Endothelial cell of umbilical vein (primary cell): Measurements from ENCODE around the gene HK1. TPM values are rescaled to one million over a fixed set of nuclear protein-coding genes. Genes with fewer than 3 reads are reported as not detected.

Source experiments
- BruUV-seq: library from RNA; stranded (reverse); fragments of 400-500 nt; replicated peaks from 2 replicates; lab custom pipeline; 2021; lab: Mats Ljungman, UMichigan
- CTCF ChIA-PET: fragments of 300-600, 350-600 bp; sonication (Branson Sonifier 250); formaldehyde crosslinking; loops from one replicate; lab custom pipeline; 2021; ENCODE audit warnings: antibody characterized with exemption, inconsistent platforms; lab: Charles Lee
- POLR2A ChIA-PET: fragments of 300-600, 350-600 bp; sonication (Branson Sonifier 250); formaldehyde crosslinking; loops from one replicate; lab custom pipeline; 2021; ENCODE audit warnings: antibody characterized with exemption, inconsistent platforms; lab: Charles Lee
- DNase-seq: peaks from one replicate; pipeline ENCODE4 v3.0.0-alpha.2; 2011; ENCODE audit warnings: low read depth, low spot score
- FAIRE-seq: peaks from 2 replicates; lab custom pipeline; 2011; peaks lifted over from hg19 to GRCh38; lab: Jason Lieb, UNC
- H2AFZ ChIP-seq: 2 replicates; pipeline ENCODE4 v1.6.0; 2012; ENCODE audit warnings: low read depth, low read length, control low read depth, inconsistent platforms
- H3K27ac ChIP-seq: 2 replicates; pipeline ENCODE4 v1.5.1; 2011; ENCODE audit warnings: low read depth, mild to moderate bottlenecking, control low read depth, low read length, moderate library complexity; ENCODE audit not compliant: insufficient read depth
- H3K27me3 ChIP-seq, 2 experiments: 2 replicates each; pipeline versions ENCODE4 v1.6.0 to v1.6.1; 2011; ENCODE audit warnings: low read length in 2 of 2, mixed read lengths in 1 of 2; ENCODE audit not compliant: control insufficient read depth in 2 of 2, insufficient read depth in 2 of 2
- H3K36me3 ChIP-seq, 2 experiments: 2 replicates in 1 of 2; 3 replicates in 1 of 2; pipeline ENCODE4 v1.5.1; 2011; ENCODE audit warnings: low read length in 2 of 2, mild to moderate bottlenecking in 1 of 2, moderate library complexity in 1 of 2; ENCODE audit not compliant: control insufficient read depth in 2 of 2, insufficient read depth in 2 of 2; ENCODE audit errors: extremely low read depth in 1 of 2
- H3K4me1 ChIP-seq: 3 replicates; pipeline ENCODE4 v1.5.1; 2011; ENCODE audit warnings: mild to moderate bottlenecking, low read length; ENCODE audit not compliant: control insufficient read depth, insufficient read depth; ENCODE audit errors: extremely low read depth
- H3K4me2 ChIP-seq: 2 replicates; pipeline ENCODE4 v1.6.1; 2011; ENCODE audit warnings: low read length, control low read depth, mixed read lengths; ENCODE audit not compliant: insufficient read depth
- H3K4me3 ChIP-seq, 3 experiments: fragments of 200-600 bp in 1 of 3; sonication (generic), shearing (Covaris generic) in 1 of 3; replicated peaks in 1 of 3; 2 replicates each; pipeline ENCODE4 v1.5.1; 2011 to 2016; ENCODE audit warnings: control low read depth in 3 of 3, low read length in 3 of 3, mild to moderate bottlenecking in 2 of 3, inconsistent platforms in 1 of 3, low read depth in 1 of 3, moderate library complexity in 1 of 3; ENCODE audit not compliant: insufficient read depth in 1 of 3
- H3K79me2 ChIP-seq: 2 replicates; pipeline ENCODE4 v1.6.0; 2012; ENCODE audit warnings: low read length, inconsistent platforms; ENCODE audit not compliant: control insufficient read depth, insufficient read depth
- H3K9ac ChIP-seq: replicated peaks from 2 replicates; pipeline ENCODE3; 2011; ENCODE audit warnings: low read length, control low read depth; ENCODE audit not compliant: insufficient read depth; ENCODE audit errors: extremely low read depth
- H3K9me1 ChIP-seq: replicated peaks from 3 replicates; pipeline ENCODE4 v1.6.0; 2011; ENCODE audit warnings: mild to moderate bottlenecking, low read length; ENCODE audit not compliant: control insufficient read depth, insufficient read depth; ENCODE audit errors: extremely low read depth
- H3K9me3 ChIP-seq: replicated peaks from 2 replicates; pipeline ENCODE4 v1.5.1; 2012; ENCODE audit warnings: low read length, inconsistent platforms; ENCODE audit not compliant: control insufficient read depth, insufficient read depth
- H4K20me1 ChIP-seq: replicated peaks from 2 replicates; pipeline ENCODE3; 2011; ENCODE audit warnings: mild to moderate bottlenecking, low read length; ENCODE audit not compliant: control insufficient read depth, insufficient read depth; ENCODE audit errors: extremely low read depth
- CTCF ChIP-seq, 2 donors: IDR thresholded peaks; 1 replicate in 1 of 2; 2 replicates in 1 of 2; pipeline ENCODE4 v1.5.1; 2011; ENCODE audit warnings: low read length in 2 of 2, mild to moderate bottlenecking in 2 of 2, moderate library complexity in 2 of 2, control low read depth in 1 of 2, inconsistent platforms in 1 of 2, low read depth in 1 of 2; ENCODE audit not compliant: insufficient read depth in 1 of 2; ENCODE audit errors: extremely low read depth in 1 of 2
- EZH2 ChIP-seq: IDR thresholded peaks from 2 replicates; pipeline ENCODE4 v1.6.1; 2012; ENCODE audit warnings: borderline replicate concordance, low read depth, mild to moderate bottlenecking, moderate library complexity, low read length, inconsistent platforms; ENCODE audit not compliant: severe bottlenecking
- FOS ChIP-seq: IDR thresholded peaks from 2 replicates; pipeline ENCODE4 v1.6.1; 2011; ENCODE audit warnings: mild to moderate bottlenecking, low read length, moderate library complexity, borderline replicate concordance; ENCODE audit not compliant: insufficient read depth
- GATA2 ChIP-seq: IDR thresholded peaks from 2 replicates; pipeline ENCODE4 v1.7.0; 2011; ENCODE audit warnings: low read depth, mild to moderate bottlenecking, moderate library complexity, mixed read lengths, low read length; ENCODE audit not compliant: insufficient read length, insufficient read depth
- JUN ChIP-seq: IDR thresholded peaks from 2 replicates; pipeline ENCODE4 v1.6.1; 2011; ENCODE audit warnings: borderline replicate concordance, low read depth; ENCODE audit not compliant: insufficient read length, insufficient read depth
- MAX ChIP-seq: IDR thresholded peaks from 2 replicates; pipeline ENCODE4 v1.6.1; 2011; ENCODE audit not compliant: insufficient read depth, insufficient read length
- MYC ChIP-seq: IDR thresholded peaks from one replicate; pipeline ENCODE4 v1.6.1; 2011; ENCODE audit warnings: mild to moderate bottlenecking, low read depth, low read length
- POLR2A ChIP-seq: IDR thresholded peaks from 2 replicates; pipeline ENCODE4 v1.6.1; 2012; ENCODE audit warnings: low read depth, mild to moderate bottlenecking, control low read depth, low read length
- POLR2AphosphoS5 ChIP-seq: IDR thresholded peaks from 2 replicates; pipeline ENCODE4 v1.6.1; 2012; ENCODE audit warnings: low read depth, mild to moderate bottlenecking, control low read depth, low read length, moderate library complexity; ENCODE audit not compliant: insufficient read depth
- dilution Hi-C: fragments of 300-500 bp; cut with MboI; formaldehyde crosslinking; loops from one replicate; pipeline ENCODE4 v1.15.0; 2019; ENCODE audit warnings: low sequenced_read_pairs; ENCODE audit not compliant: extremely low pct_ligation_motif_present
- intact Hi-C: fragments of 100-400 bp; cut with micrococcal nuclease; formaldehyde crosslinking; loops from one replicate; pipeline ENCODE4 v1.10.0; 2022
- polyA plus RNA-seq, 4 experiments: library from polyadenylated mRNA; depleted of rRNA in 3 of 4; stranded (reverse) in 3 of 4; unstranded in 1 of 4; fragments of >200 nt; gene quantifications; 2 replicates each; pipeline versions ENCODE4 v1.2.1 to v1.2.3, GENCODE V29; 2011 to 2012; ENCODE audit warnings: missing spikeins in 1 of 4
- total RNA-seq: library from RNA; stranded (reverse); gene quantifications from 2 replicates; pipeline ENCODE4 v1.2.3, GENCODE V29; 2021

HK1 gene
- total and polyA plus RNA-seq, 2 donors (not counting 3 experiments of a cell fraction or from before 2014, with no cell fraction given) = 50.8 to 121 TPM

- H4K20me1 ChIP-seq = no peaks in the 10 kb centered on the region
- H3K4me3 ChIP-seq = no peak overlapping the region
- no peaks in the 10 kb centered on the region for H3K79me2 ChIP-seq
- dilution Hi-C loops (no loop called here), intact Hi-C loops (no loop called here)
- DNase-seq = no peak
- no peaks in the 10 kb centered on the region for H3K9me1 ChIP-seq
- CTCF ChIA-PET = interaction anchor here (2.2 kb wide), 1 partner anchor 86 kb away, joined by 6 read pairs; no protein-coding TSS in a partner anchor
- no peak overlapping the region for H2AFZ ChIP-seq
- BruUV-seq = no TSS peak
- no peaks in the 10 kb centered on the region for H3K36me3 ChIP-seq
- POLR2A ChIA-PET = no interaction called here
- peaks cover 0 to 1% of the 10 kb centered on the region in 2 experiments for H3K27me3 ChIP-seq
- no peak overlapping the region for H3K27ac ChIP-seq
- H3K9me3 ChIP-seq = no peaks in the 10 kb centered on the region
- no peak overlapping the region for H3K9ac ChIP-seq
- H3K4me2 ChIP-seq = no peak overlapping the region
- no peaks in the 10 kb centered on the region for H3K4me1 ChIP-seq
- no peak for FAIRE-seq
- no peak for TF ChIP-seq POLR2AphosphoS5
- no peak for TF ChIP-seq POLR2A
- no peak for TF ChIP-seq MYC
- TF ChIP-seq EZH2 = no peak
- no peak for TF ChIP-seq JUN
- TF ChIP-seq FOS = no peak
- no peak for TF ChIP-seq GATA2
- TF ChIP-seq CTCF (IDR thresholded peaks at IDR 0.05; ENCODE audit: extremely low read depth in 1 of 2, insufficient read depth in 1 of 2, low read depth in 1 of 2, low read length in 2 of 2) = no peak
- no peak for TF ChIP-seq MAX
Measured at GRCh38 chr10:69421611-69422308, 143.5 kb downstream of the HK1 start.
